Measurements from ENCODE around the gene NRN1.

GRCh38 chr6:5958921-5959320, 47.8 kb downstream of the NRN1 start:
- TF ChIP-seq EZH2 (IDR thresholded peaks at IDR 0.05; ENCODE audit: insufficient read depth, poor library complexity, severe bottlenecking) (no peak), EZH2phosphoT487 (IDR thresholded peaks at IDR 0.05; ENCODE audit: insufficient read depth, low read depth) (no peak)

Data from GM23248 (cell line).